Heart right ventricle (tissue), 16 donors: ENCODE results near the gene GATC. TPM values are rescaled to one million over a fixed set of nuclear protein-coding genes. Genes with fewer than 3 reads are reported as not detected.

Experiments used
- ATAC-seq, 8 donors: fragments of 200-7000 bp; cut with Tn5 transposase; one replicate each; pipeline ENCODE4 v1.9.1; 2020; ENCODE audit warnings: mild to moderate bottlenecking in 8 of 8, moderate library complexity in 8 of 8, moderate number of reproducible peaks in 1 of 8
- DNase-seq, 2 donors: peaks; one replicate each; pipeline ENCODE4 v3.0.0-alpha.2; 2020
- H3K27ac ChIP-seq, 10 donors: fragments of 200-600 bp; sonication (generic) in 2 of 10; one replicate each; pipeline versions ENCODE4 v1.5.0 to v1.8.0; 2020 to 2022; ENCODE audit warnings: mild to moderate bottlenecking in 3 of 10
- H3K27me3 ChIP-seq, 7 donors: fragments of 200-600 bp; one replicate each; pipeline ENCODE4 v1.8.0; 2021 to 2022; ENCODE audit warnings: mild to moderate bottlenecking in 2 of 7
- H3K36me3 ChIP-seq, 9 donors: fragments of 200-600 bp; sonication (generic) in 1 of 9; one replicate each; pipeline versions ENCODE4 v1.5.0 to v1.8.0; 2020 to 2022; ENCODE audit warnings: mild to moderate bottlenecking in 2 of 9
- H3K4me1 ChIP-seq, 9 donors: fragments of 200-600 bp; sonication (generic) in 1 of 9; one replicate each; pipeline versions ENCODE4 v1.5.0 to v1.8.0; 2020 to 2022; ENCODE audit warnings: mild to moderate bottlenecking in 4 of 9
- H3K4me3 ChIP-seq, 10 donors: fragments of 200-600 bp; sonication (generic) in 2 of 10; one replicate each; pipeline versions ENCODE4 v1.5.0 to v1.8.0; 2020 to 2022; ENCODE audit warnings: mild to moderate bottlenecking in 7 of 10, moderate library complexity in 2 of 10
- H3K9me3 ChIP-seq, 11 donors: fragments of 200-600 bp in 10 of 11; sonication (generic) in 2 of 11; one replicate each; pipeline versions ENCODE4 v1.5.0 to v1.8.0; 2013 to 2022; ENCODE audit warnings: mild to moderate bottlenecking in 2 of 11, control low read depth in 1 of 11, moderate library complexity in 1 of 11
- CTCF ChIP-seq, 9 donors: fragments of 200-600 bp; sonication (generic) in 2 of 9; IDR thresholded peaks; one replicate each; pipeline versions ENCODE4 v1.5.0 to v1.8.0; 2021 to 2022; ENCODE audit warnings: antibody characterized with exemption in 9 of 9, mild to moderate bottlenecking in 5 of 9, moderate library complexity in 1 of 9
- WGBS, 2 donors: extraction: QIAGEN DNeasy Blood & Tissue Kit; methylation state at CpG; one replicate each; pipeline ENCODE4 v1.1.7; 2013; ENCODE audit warnings: inconsistent platforms in 1 of 2; 5-methylcytosine and 5-hydroxymethylcytosine counted together
- intact Hi-C, 10 donors: fragments of 100-400 bp; cut with DNase I; formaldehyde crosslinking; loops; one replicate each; pipeline versions ENCODE4 v1.11.1 to v1.14.2; 2022
- polyA plus RNA-seq, 2 donors: library from polyadenylated mRNA; stranded (reverse); fragments of 200-250 nt; gene quantifications; one replicate each; pipeline ENCODE4 v1.2.3, GENCODE V29; 2013
- total RNA-seq, 10 donors: library from RNA; stranded (reverse); fragmentation: NEBNext Ultra II Directional in 3 of 10; extraction: Animal tissue kit (Norgen Biotek cat#: 25700) in 3 of 10; gene quantifications; one replicate each; pipeline versions ENCODE4 v1.2.1 to v1.2.4, GENCODE V29; 2021 to 2023
- donor health status: Arrhythmogenic right ventricular cardiomyopathy.
- donor health status: ischemic (EF 13 %, LVEDD 7.1; RV severe dilation, severe dysfunction).
- donor health status: healthy with polysubstance abuse.
- donor health status: DM: no; HTN: yes; CAD: no.
- donor health status: DM: no; HTN: no; CAD: no.
- donor health status: ischemic (EF 25% LVEDD 6.9; RV normal size, moderate dysfunction).
- donor health status: ischemic (EF 25% LVEDD 5.7; RV mildly dilated, moderate dysfunction).
- donor health status: healthy.
- donor health status: DM: yes; HTN: yes; CAD: no.
- donor health status: Ischemic cardiomyopathy.
- donor health status: ischemic (EF 35%, LVEDD 5.7; RV mildly dilated, moderate dysfunction).
- donor health status: nonischemic (EF 11% LVEDD 7.7; RV severe dilation, severe dysfunction).
- donor health status: DM: yes; HTN: yes; CAD: no.
- donor health status: PGD.
- donor health status: ischemic (EF 29% LVEDD 5.4; RV normal size, mild dysfunction).
- donor health status: nonischemic (EF 23%, LVEDD 6.1; RV moderate dilation, normal function).

The GATC gene
- total and polyA plus RNA-seq, 12 donors: 6.0 to 17.0 (median 10.3) TPM

GRCh38 chr12:120425797-120426196 lies 20.4 kb upstream of the GATC start:
- ATAC-seq: peak in 4 of 8 donors; percentile 59 to 70 (median 64)
- H3K36me3 ChIP-seq: no peaks in the 10 kb centered on the region
- no peak for TF ChIP-seq CTCF (IDR thresholded peaks at IDR 0.05)
- intact Hi-C loops: loop anchor here in 1 of 10 donors (5.0 kb wide), 1 partner anchor 68 kb away; no protein-coding TSS in a partner anchor
- no peak for DNase-seq
- 57 to 65% methylated on average over 3 of the region's 3 CpGs for WGBS, 2 donors
- peaks cover 0 to 5% (median 0%) of the 10 kb centered on the region in 9 donors for H3K4me1 ChIP-seq
- H3K4me3 ChIP-seq: no peak overlapping the region
- H3K27me3 ChIP-seq: peaks cover 0 to 4% (median 0%) of the 10 kb centered on the region in 7 donors
- peak overlapping the region in 3 of 10 donors; percentile 19 to 43 (median 41) for H3K27ac ChIP-seq
- H3K9me3 ChIP-seq: no peaks in the 10 kb centered on the region

GRCh38 chr12:120428597-120429229 lies 17.5 kb upstream of the GATC start:
- intact Hi-C loops: loop anchor here in 1 of 10 donors (5.0 kb wide), 1 partner anchor 71 kb away; no protein-coding TSS in a partner anchor
- Histone ChIP-seq H3K4me3 (no peak overlapping the region), H3K9me3 (no peaks in the 10 kb centered on the region), H3K27ac (no peak overlapping the region), H3K4me1 (peaks cover 0 to 5% (median 0%) of the 10 kb centered on the region in 9 donors), H3K27me3 (peaks cover 0 to 5% (median 0%) of the 10 kb centered on the region in 7 donors), H3K36me3 (no peaks in the 10 kb centered on the region)
- no peak for TF ChIP-seq CTCF (IDR thresholded peaks at IDR 0.05)
- ATAC-seq: no peak
- WGBS, 2 donors: 65 to 66% methylated on average over 8 of the region's 8 CpGs
- no peak for DNase-seq

GRCh38 chr12:120429368-120429767 lies 16.9 kb upstream of the GATC start:
- H3K4me1 ChIP-seq: peaks cover 0 to 5% (median 0%) of the 10 kb centered on the region in 9 donors
- no peak overlapping the region for H3K27ac ChIP-seq
- no peaks in the 10 kb centered on the region for H3K9me3 ChIP-seq
- intact Hi-C loops: loop anchor here in 1 of 10 donors (5.0 kb wide), 1 partner anchor 72 kb away; no protein-coding TSS in a partner anchor
- no peak for TF ChIP-seq CTCF (IDR thresholded peaks at IDR 0.05)
- H3K27me3 ChIP-seq: peaks cover 0 to 5% (median 0%) of the 10 kb centered on the region in 7 donors
- H3K36me3 ChIP-seq: no peaks in the 10 kb centered on the region
- DNase-seq: no peak
- ATAC-seq: no peak
- 55 to 58% methylated on average over 7 of the region's 7 CpGs for WGBS, 2 donors
- no peak overlapping the region for H3K4me3 ChIP-seq

- H3K4me3 ChIP-seq: no peak overlapping the region
- no peak overlapping the region for H3K27ac ChIP-seq
- WGBS, 2 donors: 56 to 61% methylated on average over 10 of the region's 10 CpGs
- ATAC-seq: no peak
- no peaks in the 10 kb centered on the region for H3K36me3 ChIP-seq
- DNase-seq: no peak
- no peaks in the 10 kb centered on the region for H3K9me3 ChIP-seq
- peaks cover 0 to 6% (median 0%) of the 10 kb centered on the region in 9 donors for H3K4me1 ChIP-seq
- intact Hi-C loops: no loop called here
- no peak for TF ChIP-seq CTCF (IDR thresholded peaks at IDR 0.05)
- H3K27me3 ChIP-seq: peaks cover 0 to 5% (median 0%) of the 10 kb centered on the region in 7 donors
Observed at GRCh38 chr12:120432772-120433525, 13.3 kb upstream of the GATC start.
